Testis (tissue), 2 donors: ENCODE results near the gene GPER1.

ENCODE experiments used
- CTCF ChIP-seq, 3 experiments: fragments of 450-650 bp in 2 of 3; fragments of 200-600 bp in 1 of 3; sonication (generic) in 1 of 3; IDR thresholded peaks; one replicate each; pipeline ENCODE4 v1.5.1; 2016 to 2019; ENCODE audit warnings: antibody characterized with exemption in 3 of 3, mild to moderate bottlenecking in 2 of 3, moderate library complexity in 1 of 3
- POLR2A ChIP-seq: fragments of 450-650 bp; IDR thresholded peaks from one replicate; pipeline ENCODE4 v1.6.1; 2017; ENCODE audit warnings: antibody characterized with exemption, mild to moderate bottlenecking, moderate library complexity

DNA sequence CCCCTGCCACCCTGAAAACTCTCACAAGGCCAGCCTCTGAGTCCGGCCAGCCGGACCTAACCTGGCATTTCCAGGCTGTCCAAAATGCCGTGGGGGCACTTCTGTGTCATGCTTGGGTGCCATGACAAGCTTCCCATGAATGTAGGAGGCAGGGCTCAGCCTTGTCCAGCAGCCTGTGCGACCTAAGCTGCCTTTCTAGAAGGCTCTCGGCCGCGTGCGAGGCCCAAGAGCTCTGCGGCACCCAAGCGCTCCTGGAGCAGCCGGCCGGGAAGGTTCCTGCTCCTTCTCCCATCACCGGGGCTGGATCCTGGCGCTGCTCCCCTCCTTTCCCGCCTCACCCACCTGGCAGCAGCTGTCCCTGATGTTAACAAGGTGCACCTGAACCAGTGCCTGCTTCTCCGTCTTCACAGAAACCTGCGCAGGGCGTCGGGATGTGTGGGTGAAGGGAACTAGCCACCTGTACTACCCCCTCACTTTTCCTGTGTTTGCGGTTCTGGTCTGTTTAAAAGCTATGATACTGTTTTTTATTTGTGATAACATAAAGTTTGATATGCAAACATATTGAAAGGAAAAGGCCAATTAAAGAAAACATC is 6.1 kb downstream of the GPER1 start:
- TF ChIP-seq CTCF (IDR thresholded peaks at IDR 0.05) (no peak), POLR2A (no peak)
